ENCODE data around the gene RNU5D-1.

Gene RNU5D-1

GRCh38 chr1:44739307-44740178 is 8.6 kb upstream of the RNU5D-1 start, which contains the start of gene KIF2C (continued):
- TF ChIP-seq PRDM6 (tag by site-specific recombination; IDR thresholded peaks at IDR 0.05) (no peak), GFI1B (tag by site-specific recombination; IDR thresholded peaks at IDR 0.05) (no peak), ZNF280C (tag by site-specific recombination; IDR thresholded peaks at IDR 0.05) (no peak), ZNF175 (tag by site-specific recombination; IDR thresholded peaks at IDR 0.05) (no peak), ZNF658 (tag by site-specific recombination; IDR thresholded peaks at IDR 0.05) (no peak), ZBTB48 (tag by site-specific recombination; IDR thresholded peaks at IDR 0.05) (peak; percentile 91), ZNF366 (tag by site-specific recombination; conservative IDR thresholded peaks at IDR 0.05) (peak; percentile 52; the same call in 1 of the 2 replicates), HOXC10 (CRISPR knock-in tag; IDR thresholded peaks at IDR 0.05) (no peak), ZNF274 (IDR thresholded peaks at IDR 0.05; ENCODE audit: low read length) (no peak), ZNF274 (tag by site-specific recombination; IDR thresholded peaks at IDR 0.05; ENCODE audit: borderline replicate concordance) (no peak), ZNF600 (tag by site-specific recombination; IDR thresholded peaks at IDR 0.05) (no peak; the same call in none of the 2 replicates), ZNF184 (tag by site-specific recombination; IDR thresholded peaks at IDR 0.05) (no peak), SETDB1 (IDR thresholded peaks at IDR 0.05; ENCODE audit: insufficient read length, low read length) (peak; percentile 40), GLIS1 (tag by site-specific recombination; IDR thresholded peaks at IDR 0.05) (peak; percentile 83), ZNF324 (tag by site-specific recombination; IDR thresholded peaks at IDR 0.05) (0 out of 2 replicates have a peak, but pooled peaks have one; percentile 15), ZIC2 (tag by site-specific recombination; IDR thresholded peaks at IDR 0.05) (no peak), EGR2 (tag by site-specific recombination; IDR thresholded peaks at IDR 0.05; ENCODE audit: low read depth) (peak; percentile 79), ZBTB8A (tag by site-specific recombination; IDR thresholded peaks at IDR 0.05) (peak; percentile 26; the same call in 1 of the 2 replicates), CTCF (tag by site-specific recombination; IDR thresholded peaks at IDR 0.05) (no peak), ZNF121 (tag by site-specific recombination; IDR thresholded peaks at IDR 0.05) (0 out of 2 replicates have a peak, but pooled peaks have one; percentile 22), ZNF423 (tag by site-specific recombination; IDR thresholded peaks at IDR 0.05) (no peak), ZNF302 (tag by site-specific recombination; IDR thresholded peaks at IDR 0.05; ENCODE audit: low read depth) (no peak), KLF16 (tag by site-specific recombination; IDR thresholded peaks at IDR 0.05) (peak; percentile 80; the same call in 1 of the 2 replicates), ZBTB20 (tag by site-specific recombination; IDR thresholded peaks at IDR 0.05) (peak; percentile 90), ZNF37A (tag by site-specific recombination; IDR thresholded peaks at IDR 0.05) (no peak), ZFHX2 (tag by site-specific recombination; conservative IDR thresholded peaks at IDR 0.05) (peak; percentile 83), ZNF843 (tag by site-specific recombination; IDR thresholded peaks at IDR 0.05) (peak; percentile 47; the same call in 1 of the 2 replicates), ZNF248 (tag by site-specific recombination; IDR thresholded peaks at IDR 0.05) (no peak), ZNF660 (tag by site-specific recombination; IDR thresholded peaks at IDR 0.05) (peak; percentile 60), ZNF561 (tag by site-specific recombination; IDR thresholded peaks at IDR 0.05; ENCODE audit: borderline replicate concordance) (peak; percentile 69), ZFP69B (tag by site-specific recombination; IDR thresholded peaks at IDR 0.05) (0 out of 2 replicates have a peak, but pooled peaks have one; percentile 28), TRIM28 (IDR thresholded peaks at IDR 0.05; ENCODE audit: borderline replicate concordance, low read length) (0 out of 2 replicates have a peak, but pooled peaks have one; percentile 27), ZNF530 (tag by site-specific recombination; IDR thresholded peaks at IDR 0.05; ENCODE audit: low read depth) (no peak), KLF8 (tag by site-specific recombination; IDR thresholded peaks at IDR 0.05) (peak; percentile 85), MYNN (tag by site-specific recombination; IDR thresholded peaks at IDR 0.05; ENCODE audit: borderline replicate concordance) (0 out of 2 replicates have a peak, but pooled peaks have one; percentile 35), ZNF391 (tag by site-specific recombination; IDR thresholded peaks at IDR 0.05; ENCODE audit: borderline replicate concordance, low read depth) (no peak), SP3 (tag by site-specific recombination; IDR thresholded peaks at IDR 0.05) (peak; percentile 84), ZNF19 (tag by site-specific recombination; IDR thresholded peaks at IDR 0.05; ENCODE audit: low read depth) (no peak)
